Stimulated activated effector memory CD8-positive, alpha-beta T cell treated with anti-CD3 and anti-CD28 coated beads, Interleukin-12 subunit alpha, Interleukin-12 subunit beta, amount 100 ng/mL, for 72 hours (primary cell): ENCODE data around the gene RIC1.
"Not testable (repeated sequence)": the region's sequence is repeated elsewhere in the genome, so short reads cannot be mapped to it uniquely, and the experiment has no call there.

Experiments used
- ATAC-seq: fragments of 150-1000 bp; cut with Tn5 transposase; 2 replicates; pipeline ENCODE4 v1.10.0; 2021
- DNase-seq, 2 donors: peaks; one replicate each; pipeline ENCODE4 v3.0.0; 2021 to 2022; ENCODE audit warnings: low spot score in 2 of 2
- H3K27ac Mint-ChIP-seq: one replicate; pipeline ENCODE4 v1.8.0; 2022; ENCODE audit warnings: mild to moderate bottlenecking, mixed read lengths
- H3K36me3 Mint-ChIP-seq: one replicate; pipeline ENCODE4 v1.8.0; 2022; ENCODE audit warnings: mild to moderate bottlenecking, mixed read lengths
- H3K4me1 Mint-ChIP-seq: one replicate; pipeline ENCODE4 v1.8.0; 2022; ENCODE audit warnings: mixed read lengths
- H3K4me3 Mint-ChIP-seq: one replicate; pipeline ENCODE4 v1.8.0; 2022; ENCODE audit warnings: mild to moderate bottlenecking, mixed read lengths
- H3K9me3 Mint-ChIP-seq: one replicate; pipeline ENCODE4 v1.8.0; 2022; ENCODE audit warnings: mixed read lengths

Gene RIC1

GRCh38 chr9:5612185-5612530, 16.7 kb upstream of the RIC1 start:
- H3K4me3 Mint-ChIP-seq: no peak overlapping the region
- ATAC-seq (no peak), DNase-seq (no peak)
- H3K4me1 Mint-ChIP-seq: peaks cover 16% of the 10 kb centered on the region
- no peak overlapping the region for H3K27ac Mint-ChIP-seq
- H3K9me3 Mint-ChIP-seq: no peaks in the 10 kb centered on the region
- H3K36me3 Mint-ChIP-seq: no peaks in the 10 kb centered on the region

- no peak for DNase-seq
- Mint-ChIP-seq H3K36me3 (no peaks in the 10 kb centered on the region), H3K4me3 (no peak overlapping the region), H3K9me3 (no peaks in the 10 kb centered on the region), H3K27ac (no peak overlapping the region), H3K4me1 (peaks cover 19% of the 10 kb centered on the region)
- peak; percentile 90 for ATAC-seq
Measured at GRCh38 chr9:5614192-5614591, 14.7 kb upstream of the RIC1 start.

GRCh38 chr9:5614985-5615384, 13.9 kb upstream of the RIC1 start:
- no peak overlapping the region for H3K27ac Mint-ChIP-seq
- H3K9me3 Mint-ChIP-seq: no peaks in the 10 kb centered on the region
- H3K4me1 Mint-ChIP-seq: peaks cover 19% of the 10 kb centered on the region
- no peaks in the 10 kb centered on the region for H3K36me3 Mint-ChIP-seq
- ATAC-seq: no peak
- H3K4me3 Mint-ChIP-seq: no peak overlapping the region
- no peak for DNase-seq

- Mint-ChIP-seq H3K27ac (no peak overlapping the region), H3K4me3 (no peak overlapping the region), H3K9me3 (no peaks in the 10 kb centered on the region), H3K4me1 (peaks cover 19% of the 10 kb centered on the region), H3K36me3 (no peaks in the 10 kb centered on the region)
- no peak for DNase-seq
- peak; percentile 80 for ATAC-seq
Measured at GRCh38 chr9:5617749-5618148, 11.2 kb upstream of the RIC1 start.

GRCh38 chr9:5620494-5620893, 8.4 kb upstream of the RIC1 start:
- peaks cover 16% of the 10 kb centered on the region for H3K4me1 Mint-ChIP-seq
- no peak for ATAC-seq
- H3K36me3 Mint-ChIP-seq: no peaks in the 10 kb centered on the region
- no peaks in the 10 kb centered on the region for H3K9me3 Mint-ChIP-seq
- H3K27ac Mint-ChIP-seq: no peak overlapping the region
- no peak overlapping the region for H3K4me3 Mint-ChIP-seq
- no peak for DNase-seq

GRCh38 chr9:5621327-5621726, 7.6 kb upstream of the RIC1 start:
- no peak for DNase-seq

GRCh38 chr9:5622016-5622415, 6.9 kb upstream of the RIC1 start:
- H3K27ac Mint-ChIP-seq: no peak overlapping the region
- ATAC-seq (no peak), DNase-seq (no peak)
- no peaks in the 10 kb centered on the region for H3K9me3 Mint-ChIP-seq
- H3K4me3 Mint-ChIP-seq: no peak overlapping the region
- H3K4me1 Mint-ChIP-seq: peaks cover 22% of the 10 kb centered on the region
- H3K36me3 Mint-ChIP-seq: peaks cover 5% of the 10 kb centered on the region

More at GRCh38 chr9:5621327-5621726, 7.6 kb upstream of the RIC1 start:
- H3K27ac Mint-ChIP-seq: no peak overlapping the region
- H3K4me1 Mint-ChIP-seq: peaks cover 16% of the 10 kb centered on the region
- no peaks in the 10 kb centered on the region for H3K36me3 Mint-ChIP-seq
- H3K4me3 Mint-ChIP-seq: no peak overlapping the region
- no peaks in the 10 kb centered on the region for H3K9me3 Mint-ChIP-seq
- no peak for ATAC-seq

GRCh38 chr9:5624655-5625054, 4.3 kb upstream of the RIC1 start:
- peak; percentile 50 for ATAC-seq

GRCh38 chr9:5626727-5627634, 1.9 kb upstream of the RIC1 start:
- H3K36me3 Mint-ChIP-seq: peaks cover 33% of the 10 kb centered on the region

More at GRCh38 chr9:5624655-5625054, 4.3 kb upstream of the RIC1 start:
- H3K9me3 Mint-ChIP-seq: no peaks in the 10 kb centered on the region
- DNase-seq: no peak
- H3K27ac Mint-ChIP-seq: peak overlapping the region; percentile 83
- H3K36me3 Mint-ChIP-seq: peaks cover 25% of the 10 kb centered on the region
- peaks cover 27% of the 10 kb centered on the region for H3K4me1 Mint-ChIP-seq
- H3K4me3 Mint-ChIP-seq: peak overlapping the region; percentile 5

GRCh38 chr9:5627686-5628085, 1.2 kb upstream of the RIC1 start:
- H3K27ac Mint-ChIP-seq: peak overlapping the region; percentile 92
- peaks cover 33% of the 10 kb centered on the region for H3K36me3 Mint-ChIP-seq
- H3K4me1 Mint-ChIP-seq: peaks cover 42% of the 10 kb centered on the region
- H3K9me3 Mint-ChIP-seq, DNase-seq, ATAC-seq: not testable (repeated sequence)
- H3K4me3 Mint-ChIP-seq: peak overlapping the region; percentile 99

More at GRCh38 chr9:5626727-5627634, 1.9 kb upstream of the RIC1 start:
- H3K4me3 Mint-ChIP-seq: peak overlapping the region; percentile 99
- H3K27ac Mint-ChIP-seq: peak overlapping the region; percentile 92
- H3K4me1 Mint-ChIP-seq: peaks cover 35% of the 10 kb centered on the region
- ATAC-seq (peak; percentile 31), DNase-seq (peak in 1 of 2 donors; percentile 73)
- no peaks in the 10 kb centered on the region for H3K9me3 Mint-ChIP-seq

GRCh38 chr9:5628183-5628529, 751 bp upstream of the RIC1 start:
- Mint-ChIP-seq H3K9me3 (no peaks in the 10 kb centered on the region), H3K4me3 (peak overlapping the region; percentile 99), H3K36me3 (peaks cover 33% of the 10 kb centered on the region), H3K4me1 (peaks cover 47% of the 10 kb centered on the region), H3K27ac (peak overlapping the region; percentile 92)
- no peak for DNase-seq
- no peak for ATAC-seq

GRCh38 chr9:5629312-5630080, 589 bp downstream of the RIC1 start:
- Mint-ChIP-seq H3K4me3 (peak overlapping the region; percentile 99), H3K4me1 (peaks cover 57% of the 10 kb centered on the region), H3K9me3 (no peaks in the 10 kb centered on the region), H3K27ac (peak overlapping the region; percentile 98), H3K36me3 (peaks cover 33% of the 10 kb centered on the region)
- ATAC-seq: peak; percentile 37
- DNase-seq: peak in 1 of 2 donors; percentile 78

GRCh38 chr9:5630081-5630507, 1.2 kb downstream of the RIC1 start:
- Mint-ChIP-seq H3K27ac (peak overlapping the region; percentile 98), H3K4me1 (peaks cover 59% of the 10 kb centered on the region), H3K36me3 (peaks cover 33% of the 10 kb centered on the region), H3K4me3 (peak overlapping the region; percentile 99), H3K9me3 (no peaks in the 10 kb centered on the region)
- ATAC-seq (no peak), DNase-seq (no peak)

GRCh38 chr9:5631026-5631425, 2.1 kb downstream of the RIC1 start:
- Mint-ChIP-seq H3K9me3 (peaks cover 4% of the 10 kb centered on the region), H3K27ac (no peak overlapping the region), H3K4me1 (peaks cover 67% of the 10 kb centered on the region), H3K36me3 (peaks cover 33% of the 10 kb centered on the region), H3K4me3 (peak overlapping the region; percentile 99)
- DNase-seq (no peak), ATAC-seq (no peak)

GRCh38 chr9:5632540-5632939, 3.6 kb downstream of the RIC1 start:
- no peak overlapping the region for H3K27ac Mint-ChIP-seq
- peaks cover 6% of the 10 kb centered on the region for H3K9me3 Mint-ChIP-seq
- DNase-seq (no peak), ATAC-seq (no peak)
- H3K4me3 Mint-ChIP-seq: no peak overlapping the region
- peaks cover 59% of the 10 kb centered on the region for H3K4me1 Mint-ChIP-seq
- H3K36me3 Mint-ChIP-seq: peaks cover 22% of the 10 kb centered on the region
